ENCODE measurements around the gene KCNE1. TPM values are rescaled to one million over a fixed set of nuclear protein-coding genes. Genes with fewer than 3 reads are reported as not detected.
"Not testable (repeated sequence)": the region's sequence is repeated elsewhere in the genome, so short reads cannot be mapped to it uniquely, and the experiment has no call there.

The KCNE1 gene
- total RNA-seq, 1 donor from 2014 or later: 0.26 TPM

DNA sequence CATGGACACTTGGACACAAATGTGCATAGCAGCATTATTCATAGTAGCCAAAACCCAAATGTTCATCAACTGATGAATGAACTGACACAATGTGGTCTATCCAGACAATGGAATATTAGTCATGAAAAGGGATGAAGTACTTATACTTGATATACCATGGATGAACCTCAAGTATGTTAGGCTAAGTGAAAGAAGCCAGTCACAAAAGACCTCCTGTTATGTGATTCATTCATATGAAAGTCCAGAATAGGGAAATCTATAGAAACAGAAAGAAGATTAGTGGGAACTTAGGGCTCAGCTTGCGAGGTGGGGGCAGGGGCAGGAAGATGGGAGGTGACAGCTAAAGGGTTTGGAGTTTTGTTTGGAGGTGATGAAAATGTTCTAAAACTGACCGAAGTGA is 7.4 kb downstream of the KCNE1 start:
- Histone ChIP-seq H3K27me3 (ENCODE audit: control insufficient read depth, insufficient read depth, low read length) (no peaks in the 10 kb centered on the region), H3K4me3 (ENCODE audit: low read depth, low read length) (no peak overlapping the region), H3K36me3 (ENCODE audit: control insufficient read depth, insufficient read depth, low read length) (no peaks in the 10 kb centered on the region)
- TF ChIP-seq, protein P1, sequence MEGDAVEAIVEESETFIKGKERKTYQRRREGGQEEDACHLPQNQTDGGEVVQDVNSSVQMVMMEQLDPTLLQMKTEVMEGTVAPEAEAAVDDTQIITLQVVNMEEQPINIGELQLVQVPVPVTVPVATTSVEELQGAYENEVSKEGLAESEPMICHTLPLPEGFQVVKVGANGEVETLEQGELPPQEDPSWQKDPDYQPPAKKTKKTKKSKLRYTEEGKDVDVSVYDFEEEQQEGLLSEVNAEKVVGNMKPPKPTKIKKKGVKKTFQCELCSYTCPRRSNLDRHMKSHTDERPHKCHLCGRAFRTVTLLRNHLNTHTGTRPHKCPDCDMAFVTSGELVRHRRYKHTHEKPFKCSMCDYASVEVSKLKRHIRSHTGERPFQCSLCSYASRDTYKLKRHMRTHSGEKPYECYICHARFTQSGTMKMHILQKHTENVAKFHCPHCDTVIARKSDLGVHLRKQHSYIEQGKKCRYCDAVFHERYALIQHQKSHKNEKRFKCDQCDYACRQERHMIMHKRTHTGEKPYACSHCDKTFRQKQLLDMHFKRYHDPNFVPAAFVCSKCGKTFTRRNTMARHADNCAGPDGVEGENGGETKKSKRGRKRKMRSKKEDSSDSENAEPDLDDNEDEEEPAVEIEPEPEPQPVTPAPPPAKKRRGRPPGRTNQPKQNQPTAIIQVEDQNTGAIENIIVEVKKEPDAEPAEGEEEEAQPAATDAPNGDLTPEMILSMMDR (IDR thresholded peaks at IDR 0.05; ENCODE audit: insufficient read depth, low read length, severe bottlenecking): no peak
- no peak for DNase-seq (ENCODE audit: low read depth)
- no peak for FAIRE-seq

DNA sequence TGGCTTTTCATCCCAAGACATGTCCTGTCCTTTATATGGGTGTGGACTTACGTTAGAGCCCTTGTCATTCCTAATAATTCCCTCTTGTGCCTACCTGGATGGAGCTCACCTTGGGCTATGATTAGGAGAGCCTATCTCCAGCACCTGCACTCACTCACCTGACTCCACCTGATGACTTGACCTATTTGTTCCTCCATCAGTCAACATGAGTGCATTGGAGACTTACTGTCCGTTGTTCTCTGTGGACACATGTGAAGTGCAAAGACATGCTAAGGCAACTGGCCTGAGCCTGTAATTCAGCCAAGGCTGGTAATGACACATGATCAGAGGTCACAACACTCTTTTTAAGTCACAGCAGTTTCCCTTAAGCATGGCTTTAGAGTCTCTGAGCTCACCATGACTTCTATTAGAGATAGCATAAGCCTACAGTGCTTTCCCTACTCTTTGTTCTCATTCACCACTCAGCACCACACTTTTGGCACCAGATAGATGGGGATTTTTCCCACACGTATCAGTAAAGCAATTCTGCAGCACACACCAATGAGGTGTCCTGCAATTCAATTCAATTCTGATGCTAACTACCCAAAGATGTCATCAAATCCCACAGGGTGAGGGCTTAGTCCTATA is 9.4 kb downstream of the KCNE1 start:
- H3K4me3 ChIP-seq (ENCODE audit: low read depth, low read length): no peak overlapping the region
- TF ChIP-seq, protein P1 (IDR thresholded peaks at IDR 0.05; ENCODE audit: insufficient read depth, low read length, severe bottlenecking): no peak
- FAIRE-seq: no peak
- no peak for DNase-seq (ENCODE audit: low read depth)
- H3K36me3 ChIP-seq (ENCODE audit: control insufficient read depth, insufficient read depth, low read length): no peaks in the 10 kb centered on the region
- no peaks in the 10 kb centered on the region for H3K27me3 ChIP-seq (ENCODE audit: control insufficient read depth, insufficient read depth, low read length)

DNA sequence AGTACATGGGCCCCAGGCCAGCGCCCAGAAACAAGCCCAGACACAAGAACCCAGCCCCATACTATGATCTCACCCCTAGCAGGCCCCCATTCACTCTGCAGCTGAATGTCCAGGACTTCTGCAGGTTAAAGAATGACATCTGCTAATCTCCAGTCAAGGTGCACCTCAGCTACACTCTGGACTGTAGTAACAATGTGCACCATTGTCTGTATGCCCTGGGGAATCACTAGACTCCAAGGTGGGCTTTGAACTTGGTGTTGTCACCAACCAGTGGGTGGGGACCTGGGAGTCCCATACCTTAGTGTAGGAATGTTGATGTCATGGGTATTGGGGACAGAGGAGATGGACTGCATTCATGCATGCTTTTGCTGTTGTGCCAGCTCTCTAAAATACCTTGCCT is 10.3 kb downstream of the KCNE1 start:
- TF ChIP-seq, protein P1 (IDR thresholded peaks at IDR 0.05; ENCODE audit: insufficient read depth, low read length, severe bottlenecking): no peak
- no peaks in the 10 kb centered on the region for H3K27me3 ChIP-seq (ENCODE audit: control insufficient read depth, insufficient read depth, low read length)
- no peak for DNase-seq (ENCODE audit: low read depth)
- no peak for FAIRE-seq
- H3K4me3 ChIP-seq (ENCODE audit: low read depth, low read length): no peak overlapping the region
- H3K36me3 ChIP-seq (ENCODE audit: control insufficient read depth, insufficient read depth, low read length): no peaks in the 10 kb centered on the region

DNA sequence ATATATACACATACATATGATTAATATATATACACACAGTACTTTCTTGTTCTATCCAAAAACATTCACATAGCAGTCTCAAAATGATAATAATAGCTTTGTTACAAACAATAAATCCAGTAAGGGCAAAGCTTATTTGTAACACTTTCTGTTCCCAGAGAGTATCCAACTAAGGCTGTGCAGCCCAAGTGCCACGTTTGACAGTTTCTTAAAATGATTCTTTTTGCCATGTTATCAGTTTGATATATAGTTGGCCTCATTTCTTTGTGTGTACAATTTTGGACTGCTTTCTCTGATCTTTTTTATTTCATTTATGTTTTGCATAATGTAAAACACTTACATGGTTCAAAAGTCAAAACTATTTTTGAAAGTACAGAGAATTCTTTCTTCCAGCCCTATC is 11.8 kb downstream of the KCNE1 start:
- Histone ChIP-seq H3K36me3 (ENCODE audit: control insufficient read depth, insufficient read depth, low read length) (no peaks in the 10 kb centered on the region), H3K27me3 (ENCODE audit: control insufficient read depth, insufficient read depth, low read length) (no peaks in the 10 kb centered on the region), H3K4me3 (ENCODE audit: low read depth, low read length) (no peak overlapping the region)
- TF ChIP-seq, protein P1 (IDR thresholded peaks at IDR 0.05; ENCODE audit: insufficient read depth, low read length, severe bottlenecking): no peak
- DNase-seq (ENCODE audit: low read depth) (no peak), FAIRE-seq (no peak)

- no peak overlapping the region for H3K4me3 ChIP-seq (ENCODE audit: low read depth, low read length)
- TF ChIP-seq, protein P1 (IDR thresholded peaks at IDR 0.05; ENCODE audit: insufficient read depth, low read length, severe bottlenecking): no peak
- DNase-seq (ENCODE audit: low read depth) (no peak), FAIRE-seq (peak; percentile 40)
- no peaks in the 10 kb centered on the region for H3K36me3 ChIP-seq (ENCODE audit: control insufficient read depth, insufficient read depth, low read length)
- no peaks in the 10 kb centered on the region for H3K27me3 ChIP-seq (ENCODE audit: control insufficient read depth, insufficient read depth, low read length)
Observed at GRCh38 chr21:34499116-34499515, 12.9 kb downstream of the KCNE1 start.

GRCh38 chr21:34498623-34499022 is 13.4 kb downstream of the KCNE1 start:
- Histone ChIP-seq H3K36me3 (ENCODE audit: control insufficient read depth, insufficient read depth, low read length) (no peaks in the 10 kb centered on the region), H3K4me3 (ENCODE audit: low read depth, low read length) (no peak overlapping the region), H3K27me3 (ENCODE audit: control insufficient read depth, insufficient read depth, low read length) (no peaks in the 10 kb centered on the region)
- TF ChIP-seq, protein P1 (IDR thresholded peaks at IDR 0.05; ENCODE audit: insufficient read depth, low read length, severe bottlenecking): no peak
- no peak for DNase-seq (ENCODE audit: low read depth)
- no peak for FAIRE-seq

DNA sequence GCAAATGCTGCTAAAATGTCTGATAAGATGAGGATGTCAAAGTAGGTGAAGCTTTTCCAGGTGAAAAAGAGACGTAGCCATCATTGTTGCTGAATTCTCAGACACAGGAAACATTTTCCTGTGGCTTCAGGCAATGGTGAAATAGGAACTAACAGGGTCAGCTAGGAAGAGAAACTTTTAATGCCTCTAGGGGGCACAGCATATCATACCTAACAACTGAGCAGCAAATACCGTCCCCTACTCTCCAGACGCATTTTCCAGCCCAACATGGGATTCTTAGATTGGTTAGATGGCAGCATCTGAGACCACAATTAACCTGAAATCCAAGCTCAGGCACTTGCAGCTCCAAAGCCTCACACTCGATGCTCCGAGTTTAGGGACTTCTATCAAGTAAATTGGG is 28.2 kb downstream of the KCNE1 start:
- FAIRE-seq; H3K4me3 ChIP-seq (ENCODE audit: low read depth, low read length); H3K27me3 ChIP-seq (ENCODE audit: control insufficient read depth, insufficient read depth, low read length); H3K36me3 ChIP-seq (ENCODE audit: control insufficient read depth, insufficient read depth, low read length); DNase-seq (ENCODE audit: low read depth): not testable (repeated sequence)

DNA sequence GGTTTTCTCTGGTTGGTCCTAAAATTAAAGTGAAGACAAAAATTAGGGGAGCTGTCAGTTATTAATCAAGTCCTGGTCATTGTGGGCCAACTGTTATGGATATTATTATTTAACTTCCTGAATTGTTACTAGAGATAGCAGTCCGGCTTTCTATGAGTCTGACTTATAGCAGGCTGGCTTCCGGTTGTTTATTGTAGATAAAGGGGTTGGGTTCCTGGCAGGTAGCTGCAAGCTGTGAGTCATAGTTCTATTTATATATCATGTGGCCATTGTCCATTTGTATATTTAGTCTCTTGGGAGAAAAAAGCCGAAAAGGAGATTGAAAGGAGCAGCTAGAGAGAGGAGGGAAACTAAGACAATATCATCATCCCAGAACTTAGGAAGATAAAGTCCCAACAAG is 28.6 kb downstream of the KCNE1 start:
- DNase-seq (ENCODE audit: low read depth); FAIRE-seq; H3K4me3 ChIP-seq (ENCODE audit: low read depth, low read length); H3K36me3 ChIP-seq (ENCODE audit: control insufficient read depth, insufficient read depth, low read length); H3K27me3 ChIP-seq (ENCODE audit: control insufficient read depth, insufficient read depth, low read length): not testable (repeated sequence)

All from bronchial epithelial cell (primary cell).